Fibroblast of lung (primary cell): ENCODE data around the gene LRFN2.

Experiments used
- EZH2 ChIP-seq: IDR thresholded peaks from 2 replicates; pipeline ENCODE4 v1.5.1; 2012; ENCODE audit warnings: low read length, control low read depth, mild to moderate bottlenecking; ENCODE audit errors: missing control alignments
- TF ChIP-seq, protein P1 (sequence below), 2 donors: IDR thresholded peaks in 1 of 2; conservative IDR thresholded peaks in 1 of 2; 1 replicate in 1 of 2; 2 replicates in 1 of 2; pipeline ENCODE4 v1.5.1; 2011 to 2012; ENCODE audit warnings: low read length in 2 of 2, control low read depth in 1 of 2, inconsistent platforms in 1 of 2, low read depth in 1 of 2, mild to moderate bottlenecking in 1 of 2

DNA sequence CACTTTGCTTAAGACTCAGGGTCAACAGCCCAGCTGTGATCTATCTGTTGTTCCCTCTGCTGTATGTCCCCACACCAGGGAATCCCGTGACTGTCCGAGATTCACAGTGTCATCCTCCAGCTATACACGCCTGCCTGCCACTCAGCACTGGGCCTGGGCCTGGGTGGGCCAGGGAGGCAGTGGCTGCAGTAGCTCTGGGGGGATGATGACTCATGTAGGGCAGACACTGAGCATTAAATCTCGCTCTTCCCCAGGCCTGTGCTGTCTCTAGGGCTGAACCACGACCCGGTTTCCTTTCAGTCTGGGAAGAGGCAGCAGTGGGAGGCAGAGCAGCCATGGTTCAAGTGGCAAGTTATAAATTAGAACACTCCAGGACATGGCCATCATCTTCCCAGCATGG lies 173.9 kb downstream of the LRFN2 start:
- no peak for TF ChIP-seq EZH2
- TF ChIP-seq, protein P1, sequence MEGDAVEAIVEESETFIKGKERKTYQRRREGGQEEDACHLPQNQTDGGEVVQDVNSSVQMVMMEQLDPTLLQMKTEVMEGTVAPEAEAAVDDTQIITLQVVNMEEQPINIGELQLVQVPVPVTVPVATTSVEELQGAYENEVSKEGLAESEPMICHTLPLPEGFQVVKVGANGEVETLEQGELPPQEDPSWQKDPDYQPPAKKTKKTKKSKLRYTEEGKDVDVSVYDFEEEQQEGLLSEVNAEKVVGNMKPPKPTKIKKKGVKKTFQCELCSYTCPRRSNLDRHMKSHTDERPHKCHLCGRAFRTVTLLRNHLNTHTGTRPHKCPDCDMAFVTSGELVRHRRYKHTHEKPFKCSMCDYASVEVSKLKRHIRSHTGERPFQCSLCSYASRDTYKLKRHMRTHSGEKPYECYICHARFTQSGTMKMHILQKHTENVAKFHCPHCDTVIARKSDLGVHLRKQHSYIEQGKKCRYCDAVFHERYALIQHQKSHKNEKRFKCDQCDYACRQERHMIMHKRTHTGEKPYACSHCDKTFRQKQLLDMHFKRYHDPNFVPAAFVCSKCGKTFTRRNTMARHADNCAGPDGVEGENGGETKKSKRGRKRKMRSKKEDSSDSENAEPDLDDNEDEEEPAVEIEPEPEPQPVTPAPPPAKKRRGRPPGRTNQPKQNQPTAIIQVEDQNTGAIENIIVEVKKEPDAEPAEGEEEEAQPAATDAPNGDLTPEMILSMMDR (conservative IDR thresholded peaks at IDR 0.05 in 1 of 2, IDR thresholded peaks at IDR 0.05 in 1 of 2; ENCODE audit: low read depth in 1 of 2, low read length in 2 of 2): no peak
